GM18502 (cell line): ENCODE data around the gene GALNTL6.
"Not testable (repeated sequence)": the region's sequence is repeated elsewhere in the genome, so short reads cannot be mapped to it uniquely, and the experiment has no call there.

Experiments
- ATAC-seq: cut with Tn5 transposase; IDR thresholded peaks from one replicate; pipeline ENCODE4 v1.9.1; 2021; ENCODE audit warnings: mild to moderate bottlenecking; ENCODE audit not compliant: unreplicated experiment, poor library complexity

Gene GALNTL6

GRCh38 chr4:172777729-172778431 is 964.7 kb downstream of the GALNTL6 start:
- ATAC-seq: no peak

GRCh38 chr4:172778583-172778982 is 965.4 kb downstream of the GALNTL6 start:
- ATAC-seq: no peak

GRCh38 chr4:172780566-172781081 is 967.4 kb downstream of the GALNTL6 start:
- ATAC-seq: no peak

GRCh38 chr4:172785613-172786012 is 972.4 kb downstream of the GALNTL6 start:
- no peak for ATAC-seq

GRCh38 chr4:172786039-172786792 is 973.0 kb downstream of the GALNTL6 start:
- ATAC-seq: no peak

- ATAC-seq: no peak
Measured at GRCh38 chr4:172787111-172787510, 973.9 kb downstream of the GALNTL6 start.

GRCh38 chr4:172791841-172792240 is 978.6 kb downstream of the GALNTL6 start:
- no peak for ATAC-seq

GRCh38 chr4:172793565-172794306 is 980.5 kb downstream of the GALNTL6 start:
- no peak for ATAC-seq

- ATAC-seq: no peak
Measured at GRCh38 chr4:172794307-172794703, 981.1 kb downstream of the GALNTL6 start.

GRCh38 chr4:172797281-172797680 is 984.1 kb downstream of the GALNTL6 start:
- not testable (repeated sequence) for ATAC-seq

- ATAC-seq: no peak
Measured at GRCh38 chr4:172802032-172802431, 988.8 kb downstream of the GALNTL6 start.

- no peak for ATAC-seq
Measured at GRCh38 chr4:172806841-172807240, 993.6 kb downstream of the GALNTL6 start.

- ATAC-seq: no peak
Measured at GRCh38 chr4:172808196-172808595, 995.0 kb downstream of the GALNTL6 start.

GRCh38 chr4:172809319-172809718 is 996.1 kb downstream of the GALNTL6 start:
- no peak for ATAC-seq

- ATAC-seq: peak; percentile 92
Measured at GRCh38 chr4:172813359-172813923, 1000.2 kb downstream of the GALNTL6 start.

GRCh38 chr4:172815499-172816164 is 1002.4 kb downstream of the GALNTL6 start:
- ATAC-seq: no peak

GRCh38 chr4:172818901-172819300 is 1005.7 kb downstream of the GALNTL6 start:
- no peak for ATAC-seq

- peak; percentile 73 for ATAC-seq
Measured at GRCh38 chr4:172819353-172819752, 1006.1 kb downstream of the GALNTL6 start.

GRCh38 chr4:172822331-172822730 is 1009.1 kb downstream of the GALNTL6 start:
- no peak for ATAC-seq

- ATAC-seq: no peak
Measured at GRCh38 chr4:172826346-172826745, 1013.1 kb downstream of the GALNTL6 start.
